ENCODE results near the gene TIGD6.

Gene TIGD6

DNA sequence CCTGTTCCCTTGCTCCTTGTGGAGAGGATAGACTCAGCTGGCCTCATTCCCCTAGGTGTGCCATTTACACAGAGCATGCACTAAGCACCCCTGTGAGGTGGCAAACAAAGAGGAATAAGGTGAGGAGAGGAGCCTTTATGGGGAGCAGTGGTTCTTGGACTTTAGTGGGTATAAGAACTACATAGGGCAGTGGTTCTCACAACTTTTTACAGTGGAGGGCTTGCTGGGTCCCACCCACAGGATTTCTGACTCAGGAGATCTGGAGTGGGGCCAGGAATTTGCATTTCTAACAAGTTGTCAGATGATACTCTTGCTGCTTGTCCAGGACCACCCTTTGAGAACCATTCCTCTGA, 43.9 kb upstream of the TIGD6 start:
- TF ChIP-seq EGR1 (IDR thresholded peaks at IDR 0.05) (no peak), CREB1 (IDR thresholded peaks at IDR 0.05; ENCODE audit: low read depth) (no peak), EP300 (IDR thresholded peaks at IDR 0.05; ENCODE audit: borderline replicate concordance) (no peak), FOXM1 (IDR thresholded peaks at IDR 0.05; ENCODE audit: borderline replicate concordance, low read depth) (no peak), ZBTB7A (IDR thresholded peaks at IDR 0.05; ENCODE audit: low read depth) (no peak)

DNA sequence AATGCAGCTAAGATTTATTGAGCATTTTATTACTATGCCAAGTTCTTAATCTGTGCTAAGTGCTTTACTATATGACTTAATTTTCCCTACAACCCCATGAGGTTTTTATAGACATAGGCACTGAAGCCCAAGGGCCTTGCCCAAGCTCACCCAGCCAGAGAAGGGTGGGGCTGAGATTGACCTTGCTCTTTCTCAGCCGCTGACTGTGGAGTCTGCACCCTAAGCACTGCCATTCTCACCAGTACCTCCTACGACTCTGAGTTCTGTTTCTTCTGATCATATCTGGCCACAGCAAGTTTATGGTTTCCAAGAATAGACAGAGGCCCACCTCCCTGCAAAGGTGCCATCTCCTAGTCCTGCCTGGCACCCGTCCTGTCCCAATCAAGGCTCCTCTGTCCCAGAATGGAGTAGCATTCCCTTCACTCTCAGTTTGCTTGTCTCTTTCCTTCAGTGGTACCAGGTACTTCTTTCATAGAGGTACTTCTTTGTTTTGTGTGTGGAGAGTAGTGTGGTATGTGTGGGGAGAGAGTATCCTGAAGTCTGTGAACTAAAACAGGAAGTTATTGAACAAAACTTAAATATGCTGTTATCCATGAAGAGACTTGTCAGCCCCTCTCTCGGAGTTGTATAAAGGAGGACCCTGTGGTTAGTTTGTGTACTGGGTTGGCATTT, 43.3 kb upstream of the TIGD6 start:
- no peak for TF ChIP-seq EP300 (IDR thresholded peaks at IDR 0.05; ENCODE audit: borderline replicate concordance)
- TF ChIP-seq TCF12 (IDR thresholded peaks at IDR 0.05; ENCODE audit: low read depth), result no peak
- TF ChIP-seq EGR1 (IDR thresholded peaks at IDR 0.05), result no peak
- TF ChIP-seq YY1 (IDR thresholded peaks at IDR 0.05; ENCODE audit: low read depth), result no peak
- no peak for TF ChIP-seq TEAD4 (IDR thresholded peaks at IDR 0.05)
- TF ChIP-seq, protein P1, sequence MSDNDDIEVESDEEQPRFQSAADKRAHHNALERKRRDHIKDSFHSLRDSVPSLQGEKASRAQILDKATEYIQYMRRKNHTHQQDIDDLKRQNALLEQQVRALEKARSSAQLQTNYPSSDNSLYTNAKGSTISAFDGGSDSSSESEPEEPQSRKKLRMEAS (IDR thresholded peaks at IDR 0.05), result no peak
- TF ChIP-seq RAD21 (IDR thresholded peaks at IDR 0.05; ENCODE audit: low read depth), result no peak
- no peak for TF ChIP-seq FOXM1 (IDR thresholded peaks at IDR 0.05; ENCODE audit: borderline replicate concordance, low read depth)
- TF ChIP-seq, protein P2, sequence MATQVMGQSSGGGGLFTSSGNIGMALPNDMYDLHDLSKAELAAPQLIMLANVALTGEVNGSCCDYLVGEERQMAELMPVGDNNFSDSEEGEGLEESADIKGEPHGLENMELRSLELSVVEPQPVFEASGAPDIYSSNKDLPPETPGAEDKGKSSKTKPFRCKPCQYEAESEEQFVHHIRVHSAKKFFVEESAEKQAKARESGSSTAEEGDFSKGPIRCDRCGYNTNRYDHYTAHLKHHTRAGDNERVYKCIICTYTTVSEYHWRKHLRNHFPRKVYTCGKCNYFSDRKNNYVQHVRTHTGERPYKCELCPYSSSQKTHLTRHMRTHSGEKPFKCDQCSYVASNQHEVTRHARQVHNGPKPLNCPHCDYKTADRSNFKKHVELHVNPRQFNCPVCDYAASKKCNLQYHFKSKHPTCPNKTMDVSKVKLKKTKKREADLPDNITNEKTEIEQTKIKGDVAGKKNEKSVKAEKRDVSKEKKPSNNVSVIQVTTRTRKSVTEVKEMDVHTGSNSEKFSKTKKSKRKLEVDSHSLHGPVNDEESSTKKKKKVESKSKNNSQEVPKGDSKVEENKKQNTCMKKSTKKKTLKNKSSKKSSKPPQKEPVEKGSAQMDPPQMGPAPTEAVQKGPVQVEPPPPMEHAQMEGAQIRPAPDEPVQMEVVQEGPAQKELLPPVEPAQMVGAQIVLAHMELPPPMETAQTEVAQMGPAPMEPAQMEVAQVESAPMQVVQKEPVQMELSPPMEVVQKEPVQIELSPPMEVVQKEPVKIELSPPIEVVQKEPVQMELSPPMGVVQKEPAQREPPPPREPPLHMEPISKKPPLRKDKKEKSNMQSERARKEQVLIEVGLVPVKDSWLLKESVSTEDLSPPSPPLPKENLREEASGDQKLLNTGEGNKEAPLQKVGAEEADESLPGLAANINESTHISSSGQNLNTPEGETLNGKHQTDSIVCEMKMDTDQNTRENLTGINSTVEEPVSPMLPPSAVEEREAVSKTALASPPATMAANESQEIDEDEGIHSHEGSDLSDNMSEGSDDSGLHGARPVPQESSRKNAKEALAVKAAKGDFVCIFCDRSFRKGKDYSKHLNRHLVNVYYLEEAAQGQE (IDR thresholded peaks at IDR 0.05; ENCODE audit: low read depth), result no peak
- no peak for TF ChIP-seq ZBTB7A (IDR thresholded peaks at IDR 0.05; ENCODE audit: low read depth)

DNA sequence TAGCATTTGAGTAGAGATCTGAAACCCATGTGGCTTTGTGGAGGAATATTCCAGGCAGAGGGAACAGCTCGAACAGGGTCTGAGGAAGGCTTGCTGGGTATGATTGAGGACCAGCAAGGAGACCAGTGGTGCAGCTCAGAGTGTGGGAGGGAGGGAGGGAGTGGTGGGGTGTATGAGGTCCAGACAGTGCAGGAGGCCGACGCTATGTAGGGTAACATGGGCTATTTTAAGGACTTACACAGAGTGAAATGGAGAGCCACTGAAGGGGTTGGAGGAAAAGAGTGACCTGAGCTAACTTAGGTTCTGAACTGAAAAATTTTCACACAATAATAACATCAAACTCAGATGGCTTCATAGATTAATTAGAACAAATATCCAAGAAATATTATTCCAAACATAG, 42.0 kb upstream of the TIGD6 start:
- TF ChIP-seq EGR1 (IDR thresholded peaks at IDR 0.05) (no peak), CEBPB (IDR thresholded peaks at IDR 0.05) (no peak), CREB1 (IDR thresholded peaks at IDR 0.05; ENCODE audit: low read depth) (no peak), TCF12 (IDR thresholded peaks at IDR 0.05; ENCODE audit: low read depth) (no peak), NFIC (IDR thresholded peaks at IDR 0.05) (no peak), YY1 (IDR thresholded peaks at IDR 0.05; ENCODE audit: low read depth) (no peak), EP300 (IDR thresholded peaks at IDR 0.05; ENCODE audit: borderline replicate concordance) (no peak), ZBTB7A (IDR thresholded peaks at IDR 0.05; ENCODE audit: low read depth) (no peak), FOXM1 (IDR thresholded peaks at IDR 0.05; ENCODE audit: borderline replicate concordance, low read depth) (no peak), RAD21 (IDR thresholded peaks at IDR 0.05; ENCODE audit: low read depth) (no peak), TAF1 (IDR thresholded peaks at IDR 0.05; ENCODE audit: low read depth) (no peak)
- TF ChIP-seq, protein P3, sequence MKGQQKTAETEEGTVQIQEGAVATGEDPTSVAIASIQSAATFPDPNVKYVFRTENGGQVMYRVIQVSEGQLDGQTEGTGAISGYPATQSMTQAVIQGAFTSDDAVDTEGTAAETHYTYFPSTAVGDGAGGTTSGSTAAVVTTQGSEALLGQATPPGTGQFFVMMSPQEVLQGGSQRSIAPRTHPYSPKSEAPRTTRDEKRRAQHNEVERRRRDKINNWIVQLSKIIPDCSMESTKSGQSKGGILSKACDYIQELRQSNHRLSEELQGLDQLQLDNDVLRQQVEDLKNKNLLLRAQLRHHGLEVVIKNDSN (IDR thresholded peaks at IDR 0.05), result no peak
- TF ChIP-seq, protein P2 (IDR thresholded peaks at IDR 0.05; ENCODE audit: low read depth), result no peak

DNA sequence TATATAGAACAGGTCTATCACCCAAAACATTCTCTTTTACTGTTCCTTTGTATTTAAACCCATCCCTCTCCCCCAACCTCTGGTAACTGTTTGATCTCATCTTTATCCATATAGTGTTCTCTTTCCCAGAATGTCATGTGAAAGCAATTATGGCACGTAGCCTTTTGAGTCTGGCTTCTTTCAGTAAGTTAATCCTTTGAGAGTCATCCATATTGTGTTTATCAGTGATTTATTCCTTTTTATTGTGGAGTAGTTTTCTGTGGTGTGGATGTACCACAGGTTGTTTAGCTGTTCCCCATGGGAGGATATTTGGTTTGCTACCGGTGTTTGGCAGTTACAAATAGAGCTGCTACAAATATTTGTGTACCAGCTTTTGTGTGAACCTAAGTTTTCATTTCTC, 38.1 kb upstream of the TIGD6 start:
- TF ChIP-seq FOXM1 (IDR thresholded peaks at IDR 0.05; ENCODE audit: borderline replicate concordance, low read depth), result no peak
- TF ChIP-seq, protein P1 (IDR thresholded peaks at IDR 0.05), result no peak
- no peak for TF ChIP-seq CREB1 (IDR thresholded peaks at IDR 0.05; ENCODE audit: low read depth)
- TF ChIP-seq, protein P3 (IDR thresholded peaks at IDR 0.05), result no peak
- no peak for TF ChIP-seq TEAD4 (IDR thresholded peaks at IDR 0.05)
- no peak for TF ChIP-seq ZBTB7A (IDR thresholded peaks at IDR 0.05; ENCODE audit: low read depth)
- TF ChIP-seq RAD21 (IDR thresholded peaks at IDR 0.05; ENCODE audit: low read depth), result no peak
- TF ChIP-seq CEBPB (IDR thresholded peaks at IDR 0.05), result no peak
- TF ChIP-seq TCF12 (IDR thresholded peaks at IDR 0.05; ENCODE audit: low read depth), result no peak
- TF ChIP-seq NFIC (IDR thresholded peaks at IDR 0.05), result no peak
- no peak for TF ChIP-seq YY1 (IDR thresholded peaks at IDR 0.05; ENCODE audit: low read depth)
- no peak for TF ChIP-seq EGR1 (IDR thresholded peaks at IDR 0.05)

DNA sequence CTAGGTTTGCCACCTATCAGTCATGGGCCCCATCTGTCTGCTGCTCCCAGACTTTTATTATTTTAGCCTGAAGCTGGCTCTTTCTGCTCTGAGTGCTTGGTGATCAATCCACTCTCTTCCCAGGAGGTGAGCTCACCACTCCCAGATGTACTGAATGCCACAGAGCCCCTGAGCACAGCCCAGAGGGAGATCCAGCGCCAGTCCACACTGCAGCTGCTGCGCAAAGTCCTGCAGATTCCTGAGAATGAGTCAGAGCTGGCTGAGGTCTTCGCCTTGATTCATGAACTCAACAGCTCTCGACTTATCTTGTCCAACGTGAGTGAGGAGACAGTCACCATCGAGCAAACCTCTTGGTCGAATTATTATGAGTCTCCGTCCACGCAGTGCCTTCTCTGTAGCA, 36.1 kb upstream of the TIGD6 start:
- TF ChIP-seq ZBTB7A (IDR thresholded peaks at IDR 0.05; ENCODE audit: low read depth), result no peak
- TF ChIP-seq TAF1 (IDR thresholded peaks at IDR 0.05; ENCODE audit: low read depth), result no peak
- no peak for TF ChIP-seq EGR1 (IDR thresholded peaks at IDR 0.05)
- TF ChIP-seq, protein P3 (IDR thresholded peaks at IDR 0.05), result no peak
- TF ChIP-seq TEAD4 (IDR thresholded peaks at IDR 0.05), result no peak
- no peak for TF ChIP-seq RAD21 (IDR thresholded peaks at IDR 0.05; ENCODE audit: low read depth)
- no peak for TF ChIP-seq CREB1 (IDR thresholded peaks at IDR 0.05; ENCODE audit: low read depth)
- no peak for TF ChIP-seq CEBPB (IDR thresholded peaks at IDR 0.05)
- TF ChIP-seq, protein P1 (IDR thresholded peaks at IDR 0.05), result no peak
- no peak for TF ChIP-seq FOXM1 (IDR thresholded peaks at IDR 0.05; ENCODE audit: borderline replicate concordance, low read depth)
- TF ChIP-seq TCF12 (IDR thresholded peaks at IDR 0.05; ENCODE audit: low read depth), result no peak
- TF ChIP-seq NFIC (IDR thresholded peaks at IDR 0.05), result no peak
- TF ChIP-seq, protein P2 (IDR thresholded peaks at IDR 0.05; ENCODE audit: low read depth), result no peak
- no peak for TF ChIP-seq EP300 (IDR thresholded peaks at IDR 0.05; ENCODE audit: borderline replicate concordance)
- no peak for TF ChIP-seq YY1 (IDR thresholded peaks at IDR 0.05; ENCODE audit: low read depth)
